ENCODE data around the gene CELF6.

The CELF6 gene

DNA sequence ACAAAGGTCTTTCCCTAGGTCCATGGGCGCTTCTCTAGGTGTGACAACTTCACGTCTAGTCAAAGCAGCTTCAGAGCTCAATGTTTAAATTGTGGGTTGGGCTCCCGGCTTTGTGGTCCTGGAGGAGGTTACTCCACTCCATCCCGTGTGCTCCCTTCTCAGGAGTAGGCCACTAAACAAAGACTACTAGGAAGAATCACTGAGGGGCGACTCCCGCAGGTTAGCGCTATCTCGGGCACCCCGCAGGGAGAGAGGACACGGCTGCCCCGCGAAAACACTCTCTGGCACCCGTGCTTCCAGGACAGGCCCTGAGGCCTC is 48.1 kb downstream of the CELF6 start:
- peak; percentile 65 for DNase-seq (ENCODE audit: low spot score)

DNA sequence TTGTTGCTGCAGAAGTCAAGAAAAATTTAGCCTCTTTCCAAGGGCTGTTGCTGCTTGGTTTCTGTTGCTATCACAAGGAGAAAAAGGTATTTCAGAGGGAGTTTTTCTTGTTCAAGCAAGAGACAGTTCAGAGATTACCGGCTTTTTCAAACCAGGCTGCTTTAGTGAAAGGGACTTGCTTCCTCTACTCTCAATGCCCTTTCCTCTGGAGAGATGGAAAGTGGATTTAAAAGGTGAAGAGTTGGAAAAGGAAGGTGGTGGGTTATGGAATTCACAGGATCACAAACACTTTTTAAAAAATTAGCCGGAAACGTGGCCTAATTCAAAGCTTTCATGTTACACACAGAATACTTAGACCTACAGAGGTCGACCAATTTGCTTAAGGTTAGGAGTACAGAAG is 48.7 kb downstream of the CELF6 start:
- DNase-seq (ENCODE audit: low spot score) = no peak

DNA sequence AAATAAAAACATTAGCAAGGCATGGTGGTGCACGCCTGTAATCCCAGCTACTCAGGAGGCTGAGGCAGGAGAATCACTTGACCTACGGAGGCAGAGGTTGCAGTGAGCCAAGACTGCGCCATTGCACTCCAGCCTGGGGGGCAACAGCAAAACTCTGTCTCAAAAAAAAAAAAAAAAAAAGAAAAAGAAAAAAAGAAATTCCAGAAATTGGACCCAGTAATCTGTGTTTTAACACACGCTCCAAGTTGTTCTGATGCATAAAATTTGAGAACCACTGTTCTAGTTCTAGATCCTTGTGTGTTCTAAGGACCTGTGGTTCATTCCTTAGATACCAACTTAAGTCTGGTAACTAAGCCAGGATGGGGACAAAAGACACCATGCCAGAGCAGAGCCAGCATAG is 50.2 kb downstream of the CELF6 start:
- no peak for DNase-seq (ENCODE audit: low spot score)

DNA sequence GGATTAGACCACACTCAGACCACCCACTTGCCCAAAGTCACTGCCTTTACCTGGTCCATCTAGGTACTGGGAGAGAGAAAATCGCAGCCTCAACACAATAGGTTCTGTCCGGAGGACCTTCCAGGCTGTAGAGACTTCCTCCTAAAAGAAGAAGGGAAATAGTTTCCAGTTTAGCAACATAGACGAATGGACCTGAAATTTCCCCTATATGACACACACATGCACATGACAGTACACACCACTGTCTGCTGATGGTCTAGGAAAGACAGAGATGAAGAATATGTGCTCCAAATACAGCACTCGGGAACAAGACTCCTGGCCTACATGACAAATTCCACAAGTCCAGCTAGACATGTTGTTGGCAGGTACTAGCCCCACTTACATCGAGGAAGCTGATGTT is 54.9 kb downstream of the CELF6 start:
- DNase-seq (ENCODE audit: low spot score) = no peak

DNA sequence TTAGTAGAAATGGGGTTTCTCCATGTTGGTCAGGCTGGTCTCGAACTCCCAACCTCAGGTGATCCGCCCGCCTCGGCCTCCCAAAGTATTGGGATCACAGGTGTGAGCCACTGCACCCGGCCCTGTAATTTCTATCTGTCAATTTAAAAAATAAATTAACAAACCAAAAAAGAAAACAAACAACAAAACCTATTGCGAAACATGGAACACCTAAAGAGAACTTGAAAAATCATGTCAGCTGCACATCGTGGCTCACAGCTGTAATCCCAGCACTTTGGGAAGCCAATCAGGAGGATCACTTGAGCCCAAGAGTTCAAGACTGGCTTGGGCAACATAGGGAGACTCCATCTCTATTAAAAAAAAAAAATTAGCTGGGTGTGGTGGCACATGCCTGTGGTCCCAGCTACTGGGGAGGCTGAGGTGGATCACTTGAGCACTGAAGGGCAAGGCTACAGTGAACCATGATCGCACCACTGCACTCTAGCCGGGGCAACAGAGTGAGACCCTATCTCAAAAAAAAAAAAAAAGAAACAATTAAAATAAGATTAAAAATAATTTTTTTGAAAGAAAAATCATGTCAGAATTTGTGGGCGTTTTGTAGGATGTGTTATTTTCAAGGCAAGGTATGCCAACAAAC is 67.2 kb downstream of the CELF6 start:
- no peak for DNase-seq (ENCODE audit: low spot score)

DNA sequence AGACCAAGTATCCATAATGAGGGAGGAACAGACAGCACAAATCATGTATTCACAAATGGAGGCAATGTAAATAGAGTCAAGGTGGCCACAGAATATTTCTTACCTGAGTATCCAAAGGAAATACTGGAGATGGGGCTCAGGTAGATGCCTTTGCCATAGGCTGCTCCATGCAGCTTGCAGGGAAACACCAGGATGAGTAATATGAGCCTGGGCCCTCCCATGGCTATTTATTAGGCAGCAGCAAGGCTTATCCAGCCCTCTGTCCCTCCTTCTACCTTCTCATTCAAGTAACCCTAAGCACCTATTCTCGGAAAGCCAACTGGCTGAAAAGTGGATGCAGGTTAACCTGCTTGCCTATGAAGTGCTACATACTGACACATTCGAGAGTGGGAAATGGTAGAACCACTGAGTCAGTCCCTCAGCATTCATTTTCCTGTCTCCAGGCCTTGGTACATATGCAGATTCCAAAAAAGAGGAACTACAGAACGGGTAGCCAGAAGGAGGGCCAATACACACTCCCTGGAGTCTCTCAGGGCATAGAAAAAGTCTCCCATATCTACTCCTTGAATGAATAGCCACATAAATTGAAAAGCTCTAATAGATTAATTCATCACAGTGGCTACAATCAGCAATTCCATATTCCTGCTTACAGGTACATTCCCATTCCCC is 70.7 kb downstream of the CELF6 start:
- no peak for DNase-seq (ENCODE audit: low spot score)

DNA sequence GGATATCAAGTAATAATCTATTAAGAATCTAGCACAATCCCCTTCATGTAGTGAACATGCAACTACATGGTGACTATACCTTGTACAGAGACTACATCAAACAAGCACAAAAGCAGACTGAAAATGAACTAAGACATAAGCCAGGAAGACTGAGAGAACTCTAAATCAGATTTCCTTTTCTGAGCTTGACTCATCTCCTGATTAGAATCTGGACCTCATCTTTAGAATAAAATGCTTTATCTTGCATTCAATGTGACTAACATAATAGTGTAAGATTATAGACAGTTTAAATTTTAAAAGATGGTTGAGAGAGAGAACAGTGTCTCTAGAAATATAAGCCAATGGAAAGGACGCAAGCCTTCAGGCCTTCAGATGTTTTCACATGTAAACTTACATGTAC is 71.4 kb downstream of the CELF6 start:
- DNase-seq (ENCODE audit: low spot score) = no peak

DNA sequence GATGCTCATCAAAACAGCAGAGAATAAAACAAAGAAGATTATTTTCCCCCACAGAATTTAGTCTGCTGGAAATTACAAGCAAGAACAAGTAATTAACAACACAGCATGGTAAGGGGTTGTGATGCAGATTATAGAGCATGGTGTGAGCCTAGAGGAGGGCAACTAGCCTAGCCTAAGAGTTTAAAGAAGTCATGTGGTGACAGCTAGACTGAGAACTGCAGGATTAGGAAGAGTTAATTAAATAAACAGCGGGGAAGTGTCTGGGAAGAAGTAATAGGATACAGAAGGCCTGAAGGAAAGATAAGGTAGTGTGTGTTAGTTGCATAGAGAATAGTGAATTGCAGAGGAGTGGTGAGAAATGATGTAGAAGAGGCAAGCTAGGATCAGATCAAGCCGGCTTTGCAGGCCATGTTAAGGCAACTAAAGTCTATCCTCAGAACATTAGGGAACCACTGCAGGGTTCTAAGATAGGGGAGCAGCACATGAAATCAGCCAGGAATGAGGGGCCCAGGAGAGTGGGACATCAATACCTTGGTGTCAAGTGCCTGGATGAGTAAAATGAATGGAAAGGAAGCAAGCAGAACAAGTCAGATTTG is 77.1 kb downstream of the CELF6 start:
- DNase-seq (ENCODE audit: low spot score) = no peak

DNA sequence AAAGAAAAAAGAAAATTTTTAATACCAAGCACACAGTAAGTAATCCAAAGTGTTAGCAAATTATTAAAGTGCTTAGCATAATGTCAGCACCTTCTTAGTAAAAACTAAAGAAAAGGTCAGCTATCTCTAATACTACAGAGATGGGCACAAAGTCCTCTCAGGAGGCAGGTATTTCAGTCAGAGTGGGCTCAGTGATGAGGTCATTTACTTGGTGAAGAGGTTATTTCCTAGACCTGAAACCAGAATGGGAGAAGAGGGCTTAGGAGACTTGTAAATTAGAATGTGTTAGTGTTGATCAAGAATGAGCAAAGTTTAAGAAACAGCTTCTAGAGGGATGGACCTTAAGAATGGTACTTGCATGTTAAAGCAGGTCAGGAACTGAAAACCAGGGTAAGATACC is 80.3 kb downstream of the CELF6 start:
- DNase-seq (ENCODE audit: low spot score) = no peak

DNA sequence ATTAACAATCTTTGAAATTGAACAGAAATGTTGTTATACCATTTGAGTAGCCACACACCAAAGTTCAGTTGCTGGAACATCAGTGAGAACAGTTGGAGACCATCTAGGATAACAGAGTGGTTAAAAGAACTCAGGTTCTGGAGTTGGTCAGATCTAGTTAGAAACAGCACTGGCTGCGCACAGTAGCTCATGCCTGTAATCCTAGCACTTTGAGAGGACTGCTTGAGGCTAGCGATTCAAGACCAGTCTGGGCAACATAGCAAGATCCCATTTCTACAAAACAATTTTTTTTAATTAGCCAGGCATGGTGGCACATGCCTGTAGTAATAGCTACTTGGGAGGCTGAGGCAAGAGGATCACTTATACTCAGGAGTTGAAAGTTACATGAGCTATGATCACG is 81.4 kb downstream of the CELF6 start:
- DNase-seq (ENCODE audit: low spot score) = no peak

DNA sequence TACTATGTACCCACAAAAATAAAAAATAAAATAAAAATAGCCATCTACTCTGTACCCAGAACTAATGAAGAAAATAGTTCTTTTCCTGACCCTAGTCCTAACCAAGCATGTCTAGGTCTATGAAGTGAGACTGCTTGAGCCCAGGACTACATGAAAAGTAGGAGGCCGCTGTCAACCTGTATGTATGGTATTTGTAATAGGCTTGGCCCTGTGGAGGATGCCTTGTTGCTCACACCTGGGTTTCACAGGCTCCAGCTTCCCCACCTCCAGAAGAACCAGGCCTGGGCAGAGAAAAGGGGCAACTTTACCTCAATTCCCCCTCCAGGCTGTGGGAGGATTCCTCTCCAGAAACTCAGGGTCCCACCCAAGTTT is 82.1 kb downstream of the CELF6 start:
- no peak for DNase-seq (ENCODE audit: low spot score)

DNA sequence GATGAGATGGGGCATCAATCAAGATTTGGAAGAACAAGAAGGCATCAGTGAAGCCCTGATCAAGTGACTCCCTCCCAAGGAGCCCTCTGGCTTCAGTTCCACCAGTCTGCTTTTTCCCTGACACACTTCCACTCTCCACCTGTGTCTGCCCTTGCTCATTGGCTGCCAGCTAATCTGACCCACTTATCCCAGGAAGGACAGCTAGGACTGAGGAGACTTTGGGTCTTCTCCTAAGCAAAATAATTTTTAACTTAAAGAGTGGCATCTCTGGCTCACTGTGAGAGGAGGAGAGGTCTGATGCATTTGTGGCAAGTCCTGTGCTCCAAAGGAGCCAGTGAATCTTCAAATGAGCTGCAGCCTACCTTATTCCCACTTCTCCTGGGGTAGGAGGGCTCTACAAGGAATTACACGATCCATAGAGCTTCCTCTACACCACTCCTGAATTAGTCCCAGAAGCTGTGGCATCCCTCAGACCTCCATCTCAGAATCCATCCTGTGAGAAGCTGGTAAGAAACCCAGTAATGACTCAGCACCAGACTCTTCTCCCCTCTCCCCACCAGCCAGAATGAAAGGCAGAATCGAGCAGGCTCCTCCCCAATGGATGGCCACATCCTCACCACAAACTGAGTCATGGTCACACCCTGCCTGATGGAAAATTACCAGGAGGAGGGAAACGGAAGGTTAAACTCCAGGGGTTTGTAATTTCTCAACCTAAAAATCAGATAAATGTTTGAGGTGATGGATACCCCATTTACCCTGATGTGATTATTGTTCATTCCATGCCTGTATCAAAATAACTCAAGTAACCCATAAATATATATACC is 82.7 kb downstream of the CELF6 start:
- peak; percentile 73 for DNase-seq (ENCODE audit: low spot score)

DNA sequence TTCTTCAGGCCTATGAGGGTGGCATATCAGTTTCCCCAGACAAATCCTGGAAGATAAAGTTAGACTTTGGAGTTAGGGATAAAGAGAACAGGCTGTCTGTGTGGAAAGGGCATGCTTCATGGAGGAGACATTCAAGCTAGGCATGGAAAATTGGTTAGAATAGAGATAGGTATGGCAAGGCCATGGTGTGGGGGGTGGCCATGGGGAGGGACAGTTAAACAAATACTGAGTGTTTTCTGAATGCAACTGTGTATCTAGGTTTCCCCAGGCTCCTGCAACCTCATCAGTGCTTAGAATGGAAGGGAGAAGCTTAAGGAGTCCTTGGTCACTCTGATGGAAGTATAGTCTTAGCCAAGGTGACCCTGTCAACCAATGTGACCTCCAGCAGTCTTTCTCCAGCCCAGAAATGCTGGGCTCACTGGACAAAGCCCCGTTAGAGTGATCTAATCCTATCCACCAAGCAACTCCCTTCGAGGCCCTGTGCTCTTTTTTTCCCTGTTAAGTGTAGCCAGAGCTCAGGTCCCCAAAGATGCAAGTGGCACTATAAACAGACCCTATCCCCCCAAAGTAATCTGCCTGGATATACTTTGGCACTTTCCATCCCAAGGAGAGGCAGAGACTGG is 83.5 kb downstream of the CELF6 start:
- DNase-seq (ENCODE audit: low spot score) = no peak

DNA sequence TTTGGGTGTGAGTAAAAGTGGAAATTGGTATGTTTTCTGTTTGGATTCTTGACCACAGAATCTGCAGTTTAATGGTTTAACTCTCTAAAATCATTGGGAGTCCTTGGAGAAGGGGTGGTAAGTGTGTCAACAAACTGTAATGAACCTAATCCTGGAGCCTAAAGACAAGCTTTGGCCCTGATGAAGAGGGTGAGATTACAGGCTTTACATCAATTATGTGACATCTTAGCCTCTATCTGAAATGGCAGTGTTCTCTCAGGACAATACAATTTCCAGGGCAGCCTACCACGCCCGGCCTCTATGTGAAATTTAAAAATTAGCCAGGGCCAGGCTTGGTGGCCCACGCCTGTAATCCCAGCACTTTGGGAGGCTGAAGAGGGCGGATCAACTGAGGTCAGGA is 84.7 kb downstream of the CELF6 start:
- DNase-seq (ENCODE audit: low spot score) = no peak
